Heart left ventricle (tissue), 16 donors: ENCODE measurements around the gene TEF. TPM values are rescaled to one million over a fixed set of nuclear protein-coding genes. Genes with fewer than 3 reads are reported as not detected.

Experiments used
- ATAC-seq, 4 donors: fragments of 200-7000 bp; cut with Tn5 transposase; one replicate each; pipeline ENCODE4 v1.9.1; 2020 to 2022; ENCODE audit warnings: moderate library complexity in 4 of 4, mild to moderate bottlenecking in 3 of 4, moderate number of reproducible peaks in 1 of 4
- DNase-seq, 5 donors: peaks; one replicate each; pipeline ENCODE4 v3.0.0-alpha.2; 2020
- H3K27ac ChIP-seq, 12 donors: fragments of 200-600 bp; sonication (generic) in 4 of 12; one replicate each; pipeline versions ENCODE4 v1.5.0 to v1.8.0; 2016 to 2022; ENCODE audit warnings: mild to moderate bottlenecking in 2 of 12
- H3K27me3 ChIP-seq, 9 donors: fragments of 200-600 bp; sonication (generic) in 2 of 9; one replicate each; pipeline versions ENCODE4 v1.5.1 to v1.8.0; 2016 to 2022; ENCODE audit warnings: mild to moderate bottlenecking in 3 of 9
- H3K36me3 ChIP-seq, 9 donors: fragments of 200-600 bp; sonication (generic) in 2 of 9; one replicate each; pipeline versions ENCODE4 v1.5.0 to v1.8.0; 2018 to 2022; ENCODE audit warnings: mild to moderate bottlenecking in 2 of 9
- H3K4me1 ChIP-seq, 12 donors: fragments of 200-600 bp; sonication (generic) in 4 of 12; one replicate each; pipeline versions ENCODE4 v1.5.0 to v1.8.0; 2016 to 2022; ENCODE audit warnings: mild to moderate bottlenecking in 3 of 12
- H3K4me3 ChIP-seq, 12 donors: fragments of 200-600 bp; sonication (generic) in 4 of 12; one replicate each; pipeline versions ENCODE4 v1.5.0 to v1.8.0; 2017 to 2022; ENCODE audit warnings: mild to moderate bottlenecking in 9 of 12, moderate library complexity in 4 of 12
- H3K9me3 ChIP-seq, 12 donors: fragments of 200-600 bp; sonication (generic) in 4 of 12; one replicate each; pipeline versions ENCODE4 v1.5.0 to v1.8.0; 2016 to 2022; ENCODE audit warnings: mild to moderate bottlenecking in 1 of 12
- POLR2A ChIP-seq, 2 donors: fragments of 450-650 bp; IDR thresholded peaks; one replicate each; pipeline ENCODE4 v1.6.1; 2017; ENCODE audit warnings: antibody characterized with exemption in 2 of 2, mild to moderate bottlenecking in 2 of 2, moderate library complexity in 2 of 2
- WGBS, 4 donors: extraction: QIAGEN DNeasy Blood & Tissue Kit in 2 of 4; methylation state at CpG; one replicate each; pipeline versions ENCODE4 v1.1.5 to v1.1.7; 2013 to 2018; 5-methylcytosine and 5-hydroxymethylcytosine counted together
- intact Hi-C, 10 donors: fragments of 100-400 bp; cut with DNase I; formaldehyde crosslinking; loops; one replicate each; pipeline versions ENCODE4 v1.11.1 to v1.14.2; 2022
- polyA plus RNA-seq, 2 donors: library from polyadenylated mRNA; stranded (reverse); fragments of 200-250 nt; gene quantifications; one replicate each; pipeline ENCODE4 v1.2.3, GENCODE V29; 2013
- total RNA-seq, 9 donors: library from RNA; depleted of rRNA in 2 of 9; stranded (reverse); fragments of >200 nt in 2 of 9; fragmentation: NEBNext Ultra II Directional in 3 of 9; extraction: Animal tissue kit (Norgen Biotek cat#: 25700) in 3 of 9; gene quantifications; one replicate each; pipeline versions ENCODE4 v1.1.0 to v1.2.4, GENCODE V29; 2016 to 2023
- TF ChIP-seq, protein P1 (sequence below), 12 donors: fragments of 200-600 bp; sonication (generic) in 4 of 12; IDR thresholded peaks; one replicate each; pipeline versions ENCODE4 v1.5.0 to v1.8.0; 2018 to 2022; ENCODE audit warnings: antibody characterized with exemption in 12 of 12, mild to moderate bottlenecking in 5 of 12
- donor health status: ischemic (EF 13 %, LVEDD 7.1; RV severe dilation, severe dysfunction).
- donor health status: healthy with polysubstance abuse.
- donor health status: DM: no; HTN: yes; CAD: no.
- donor health status: DM: no; HTN: no; CAD: no.
- donor health status: ischemic (EF 25% LVEDD 6.9; RV normal size, moderate dysfunction).
- donor health status: ischemic (EF 25% LVEDD 5.7; RV mildly dilated, moderate dysfunction).
- donor health status: healthy.
- donor health status: DM: yes; HTN: yes; CAD: no.
- donor health status: ischemic (EF 35%, LVEDD 5.7; RV mildly dilated, moderate dysfunction).
- donor health status: nonischemic (EF 11% LVEDD 7.7; RV severe dilation, severe dysfunction).
- donor health status: DM: yes; HTN: yes; CAD: no.
- donor health status: PGD.
- donor health status: ischemic (EF 29% LVEDD 5.4; RV normal size, mild dysfunction).
- donor health status: nonischemic (EF 23%, LVEDD 6.1; RV moderate dilation, normal function).

The TEF gene
- total and polyA plus RNA-seq, 11 donors: 7.2 to 35.3 (median 17.9) TPM

DNA sequence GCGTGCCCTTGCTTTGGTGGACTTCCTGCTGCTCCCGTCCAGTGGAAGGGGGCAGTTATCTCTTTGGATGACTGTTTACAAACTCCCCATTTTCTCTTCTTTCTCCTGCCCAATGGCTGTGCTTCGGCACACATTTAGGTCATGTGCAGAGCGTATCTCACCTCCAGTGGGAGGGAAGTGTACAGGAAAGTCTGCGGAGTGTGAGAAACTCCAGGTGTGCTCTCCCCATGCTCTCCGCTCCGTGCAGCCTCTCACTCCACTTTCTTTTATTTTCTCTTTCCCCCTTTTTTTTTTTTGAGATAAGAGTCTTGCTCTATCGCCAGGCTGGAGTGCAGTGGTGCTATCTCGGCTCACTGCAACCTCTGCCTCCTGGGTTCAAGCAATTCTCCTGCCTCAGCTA is 11.9 kb upstream of the TEF start:
- Histone ChIP-seq H3K36me3 (peaks cover 0 to 6% (median 0%) of the 10 kb centered on the region in 9 donors), H3K27ac (peak overlapping the region in 3 of 12 donors; percentile 71 to 83 (median 82)), H3K27me3 (no peaks in the 10 kb centered on the region), H3K4me3 (peak overlapping the region in 1 of 12 donors; percentile 57), H3K4me1 (peaks cover 5 to 37% (median 26%) of the 10 kb centered on the region in 12 donors), H3K9me3 (no peaks in the 10 kb centered on the region)
- ATAC-seq (no peak), DNase-seq (no peak)
- TF ChIP-seq, protein P1, sequence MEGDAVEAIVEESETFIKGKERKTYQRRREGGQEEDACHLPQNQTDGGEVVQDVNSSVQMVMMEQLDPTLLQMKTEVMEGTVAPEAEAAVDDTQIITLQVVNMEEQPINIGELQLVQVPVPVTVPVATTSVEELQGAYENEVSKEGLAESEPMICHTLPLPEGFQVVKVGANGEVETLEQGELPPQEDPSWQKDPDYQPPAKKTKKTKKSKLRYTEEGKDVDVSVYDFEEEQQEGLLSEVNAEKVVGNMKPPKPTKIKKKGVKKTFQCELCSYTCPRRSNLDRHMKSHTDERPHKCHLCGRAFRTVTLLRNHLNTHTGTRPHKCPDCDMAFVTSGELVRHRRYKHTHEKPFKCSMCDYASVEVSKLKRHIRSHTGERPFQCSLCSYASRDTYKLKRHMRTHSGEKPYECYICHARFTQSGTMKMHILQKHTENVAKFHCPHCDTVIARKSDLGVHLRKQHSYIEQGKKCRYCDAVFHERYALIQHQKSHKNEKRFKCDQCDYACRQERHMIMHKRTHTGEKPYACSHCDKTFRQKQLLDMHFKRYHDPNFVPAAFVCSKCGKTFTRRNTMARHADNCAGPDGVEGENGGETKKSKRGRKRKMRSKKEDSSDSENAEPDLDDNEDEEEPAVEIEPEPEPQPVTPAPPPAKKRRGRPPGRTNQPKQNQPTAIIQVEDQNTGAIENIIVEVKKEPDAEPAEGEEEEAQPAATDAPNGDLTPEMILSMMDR (IDR thresholded peaks at IDR 0.05): no peak
- no peak for TF ChIP-seq POLR2A (IDR thresholded peaks at IDR 0.05)
- WGBS, 4 donors: 79 to 85% (median 83%) methylated on average over 9 of the region's 9 CpGs
- intact Hi-C loops: loop anchor here in 4 of 10 donors (5.0 to 10.0 kb wide), 3 partner anchors 65 to 83 kb away; partner anchors contain the start of genes ZC3H7B (in 3 of the 4) and RANGAP1 (in 1 of the 4)

DNA sequence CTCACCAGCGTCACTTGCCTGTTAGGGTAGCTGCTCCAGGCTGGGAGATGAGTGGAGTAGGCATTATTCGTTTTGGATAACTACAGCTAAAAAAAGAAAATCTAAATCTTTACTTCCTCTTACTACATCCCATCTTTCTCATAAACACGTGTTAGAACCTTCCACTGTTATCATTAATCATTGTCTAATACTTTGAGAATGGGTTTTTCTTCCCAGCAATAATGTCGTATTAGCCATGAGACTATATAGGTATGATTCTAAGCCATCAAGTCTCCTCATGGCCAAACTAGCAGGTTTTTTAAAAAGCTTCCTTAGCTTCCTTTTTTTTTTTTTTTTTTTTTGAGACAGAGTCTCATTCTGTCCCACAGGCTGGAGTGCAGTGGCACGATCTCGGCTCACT is 3.9 kb upstream of the TEF start:
- WGBS, 4 donors: 62 to 71% (median 69%) methylated on average over 6 of the region's 6 CpGs
- Histone ChIP-seq H3K4me3 (no peak overlapping the region), H3K36me3 (no peaks in the 10 kb centered on the region), H3K27ac (no peak overlapping the region), H3K9me3 (no peaks in the 10 kb centered on the region), H3K27me3 (no peaks in the 10 kb centered on the region), H3K4me1 (peaks cover 0 to 21% (median 11%) of the 10 kb centered on the region in 12 donors)
- intact Hi-C loops: no loop called here
- no peak for TF ChIP-seq POLR2A (IDR thresholded peaks at IDR 0.05)
- TF ChIP-seq, protein P1 (IDR thresholded peaks at IDR 0.05): no peak
- no peak for DNase-seq
- no peak for ATAC-seq

DNA sequence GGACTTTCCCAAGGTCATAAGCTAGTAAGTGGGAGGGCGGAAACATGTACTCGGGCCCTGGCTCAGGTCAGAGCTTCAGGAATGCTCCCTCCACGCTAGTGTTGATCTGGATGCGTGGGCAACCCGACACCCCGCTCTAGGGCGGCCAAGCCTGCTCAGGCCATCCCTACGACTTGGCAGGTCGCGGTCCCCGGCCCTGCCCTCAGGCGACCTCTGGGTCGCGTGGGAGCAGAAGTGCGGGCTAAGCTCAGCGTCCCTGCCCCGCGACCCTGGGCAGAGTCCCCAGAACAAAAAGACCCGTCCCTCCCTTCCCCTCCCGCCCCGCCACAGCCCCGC is 781 bp upstream of the TEF start:
- H3K4me3 ChIP-seq: peak overlapping the region; percentile 29 to 100 (median 88)
- TF ChIP-seq, protein P1 (IDR thresholded peaks at IDR 0.05): no peak
- TF ChIP-seq POLR2A (IDR thresholded peaks at IDR 0.05): peak; percentile 37 to 39
- H3K4me1 ChIP-seq: peaks cover 0 to 36% (median 25%) of the 10 kb centered on the region in 12 donors
- H3K9me3 ChIP-seq: no peaks in the 10 kb centered on the region
- intact Hi-C loops: loop anchor here in 2 of 10 donors (1.0 to 5.0 kb wide), 2 partner anchors 95 to 289 kb away; partner anchors contain the start of genes EP300 (in 1 of the 2) and RANGAP1 (in 1 of the 2)
- ATAC-seq (peak; percentile 45 to 77 (median 73)), DNase-seq (peak in 3 of 5 donors; percentile 87 to 90 (median 87))
- peaks cover 0 to 4% (median 0%) of the 10 kb centered on the region in 9 donors for H3K36me3 ChIP-seq
- 1% methylated on average over 12 to 22 of the region's 22 CpGs for WGBS, 4 donors
- peak overlapping the region; percentile 88 to 100 (median 97) for H3K27ac ChIP-seq
- no peaks in the 10 kb centered on the region for H3K27me3 ChIP-seq

DNA sequence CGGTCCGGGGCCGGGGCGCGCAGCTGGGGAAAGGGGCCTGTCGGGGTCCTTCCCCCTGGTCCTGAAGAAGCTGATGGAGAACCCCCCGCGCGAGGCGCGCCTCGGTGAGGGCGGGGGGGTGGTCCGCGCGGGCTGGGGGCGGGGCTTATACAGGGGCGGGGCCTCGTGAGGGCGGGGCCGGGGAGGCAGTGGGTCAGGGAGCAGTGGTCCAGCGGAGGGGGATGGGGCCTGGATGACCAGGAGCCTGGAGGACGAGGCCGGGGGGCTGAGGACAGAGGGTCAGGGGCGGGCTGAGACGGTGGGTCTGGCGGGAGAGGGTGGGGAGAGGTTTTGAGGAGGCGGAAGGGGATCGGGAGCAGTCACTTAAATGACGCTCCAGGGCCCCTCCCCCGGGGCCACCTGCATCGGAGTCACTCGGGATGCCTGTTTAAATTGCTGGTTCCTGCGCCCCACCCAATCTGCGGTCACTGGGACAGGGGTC is 396 bp downstream of the TEF start:
- peak; percentile 11 to 63 (median 48) for ATAC-seq
- H3K27me3 ChIP-seq: no peaks in the 10 kb centered on the region
- peaks cover 0 to 9% (median 2%) of the 10 kb centered on the region in 9 donors for H3K36me3 ChIP-seq
- H3K4me1 ChIP-seq: peaks cover 0 to 36% (median 25%) of the 10 kb centered on the region in 12 donors
- H3K27ac ChIP-seq: peak overlapping the region; percentile 88 to 100 (median 97)
- peak overlapping the region; percentile 57 to 100 (median 89) for H3K4me3 ChIP-seq
- 0 to 1% (median 1%) methylated on average over 23 to 35 of the region's 35 CpGs for WGBS, 4 donors
- TF ChIP-seq, protein P1 (IDR thresholded peaks at IDR 0.05): no peak
- no peak for TF ChIP-seq POLR2A (IDR thresholded peaks at IDR 0.05)
- peak; percentile 75 to 84 (median 79) for DNase-seq
- H3K9me3 ChIP-seq: no peaks in the 10 kb centered on the region
- intact Hi-C loops: loop anchor here in 1 of 10 donors (5.0 kb wide), 1 partner anchor 290 kb away; the partner anchor contains the start of gene EP300
